HUES64 (cell line): ENCODE measurements around the gene ZNF516.

Source experiments
- H3K27ac ChIP-seq: 2 replicates; pipeline ENCODE4 v1.7.0; 2013; ENCODE audit warnings: low read depth, low read length, inconsistent platforms
- H3K27me3 ChIP-seq: 2 replicates; pipeline ENCODE4 v1.6.1; 2013; ENCODE audit warnings: mild to moderate bottlenecking, low read length; ENCODE audit not compliant: insufficient read depth
- H3K36me3 ChIP-seq: 2 replicates; pipeline ENCODE4 v1.6.1; 2013; ENCODE audit warnings: mild to moderate bottlenecking, low read length; ENCODE audit not compliant: insufficient read depth
- H3K4me1 ChIP-seq: 2 replicates; pipeline ENCODE4 v1.6.1; 2013; ENCODE audit warnings: mild to moderate bottlenecking, low read length, moderate library complexity; ENCODE audit not compliant: insufficient read depth
- H3K4me3 ChIP-seq: 2 replicates; pipeline ENCODE4 v1.5.1; 2013; ENCODE audit warnings: mild to moderate bottlenecking, low read length, moderate library complexity
- H3K9ac ChIP-seq: 2 replicates; pipeline ENCODE4 v1.6.1; 2013; ENCODE audit warnings: mild to moderate bottlenecking, low read depth, low read length
- H3K9me3 ChIP-seq: 2 replicates; pipeline ENCODE4 v1.6.1; 2013; ENCODE audit warnings: low read depth, low read length; ENCODE audit not compliant: insufficient read depth
- WGBS: fragments of 150-250, 120-280 bp; methylation state at CpG from one replicate; pipeline ENCODE4 v1.1.7; 2013; ENCODE audit warnings: missing lambda C conversion rate; 5-methylcytosine and 5-hydroxymethylcytosine counted together

The ZNF516 gene

DNA sequence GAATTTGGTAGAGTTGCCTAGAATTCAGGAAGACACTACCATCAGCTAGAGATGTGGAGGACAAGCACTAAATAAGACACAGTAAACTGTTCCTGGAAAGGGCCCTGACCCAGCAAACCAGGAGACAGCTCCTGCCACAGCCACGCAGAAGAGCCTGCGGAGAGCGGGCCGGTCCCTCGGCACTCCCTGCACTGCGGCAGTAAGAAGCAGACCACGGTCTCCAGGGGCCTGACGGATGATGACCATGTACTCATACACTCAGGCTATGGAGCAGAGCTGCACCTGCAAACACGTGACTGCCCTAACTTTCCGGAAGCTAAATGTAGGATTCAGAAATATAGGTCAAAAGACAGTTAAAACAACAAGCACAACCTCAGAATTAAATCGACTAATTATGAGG, 72.9 kb downstream of the ZNF516 start:
- H3K9ac ChIP-seq, result no peak overlapping the region
- no peaks in the 10 kb centered on the region for H3K9me3 ChIP-seq
- H3K4me1 ChIP-seq, result peaks cover 18% of the 10 kb centered on the region
- H3K27ac ChIP-seq, result no peak overlapping the region
- no peak overlapping the region for H3K4me3 ChIP-seq
- WGBS, result 94% methylated on average over 10 of the region's 11 CpGs
- H3K27me3 ChIP-seq, result no peaks in the 10 kb centered on the region
- H3K36me3 ChIP-seq, result no peaks in the 10 kb centered on the region

DNA sequence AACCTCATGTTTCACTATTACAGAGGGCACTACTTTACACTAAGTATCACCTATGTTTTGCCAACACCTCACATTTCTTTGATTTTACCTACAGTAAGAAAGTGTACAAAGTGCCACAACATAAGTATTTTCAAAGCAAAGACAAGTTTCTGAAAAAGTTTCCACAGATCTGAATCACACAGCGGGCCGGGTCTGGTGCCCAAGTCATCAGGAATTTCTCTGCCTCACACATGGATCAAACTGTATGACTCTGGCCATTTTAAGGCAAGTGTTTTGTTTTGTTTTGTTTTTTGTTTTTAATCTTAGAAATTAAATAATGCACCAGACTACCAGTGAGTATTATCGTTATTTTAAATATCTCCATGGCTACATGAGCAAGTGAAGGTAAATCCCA, 73.4 kb downstream of the ZNF516 start:
- Histone ChIP-seq H3K27ac (no peak overlapping the region), H3K4me1 (peaks cover 21% of the 10 kb centered on the region), H3K36me3 (no peaks in the 10 kb centered on the region), H3K9ac (no peak overlapping the region), H3K4me3 (no peak overlapping the region), H3K9me3 (no peaks in the 10 kb centered on the region), H3K27me3 (no peaks in the 10 kb centered on the region)
- 97% methylated on average over 3 of the region's 3 CpGs for WGBS

DNA sequence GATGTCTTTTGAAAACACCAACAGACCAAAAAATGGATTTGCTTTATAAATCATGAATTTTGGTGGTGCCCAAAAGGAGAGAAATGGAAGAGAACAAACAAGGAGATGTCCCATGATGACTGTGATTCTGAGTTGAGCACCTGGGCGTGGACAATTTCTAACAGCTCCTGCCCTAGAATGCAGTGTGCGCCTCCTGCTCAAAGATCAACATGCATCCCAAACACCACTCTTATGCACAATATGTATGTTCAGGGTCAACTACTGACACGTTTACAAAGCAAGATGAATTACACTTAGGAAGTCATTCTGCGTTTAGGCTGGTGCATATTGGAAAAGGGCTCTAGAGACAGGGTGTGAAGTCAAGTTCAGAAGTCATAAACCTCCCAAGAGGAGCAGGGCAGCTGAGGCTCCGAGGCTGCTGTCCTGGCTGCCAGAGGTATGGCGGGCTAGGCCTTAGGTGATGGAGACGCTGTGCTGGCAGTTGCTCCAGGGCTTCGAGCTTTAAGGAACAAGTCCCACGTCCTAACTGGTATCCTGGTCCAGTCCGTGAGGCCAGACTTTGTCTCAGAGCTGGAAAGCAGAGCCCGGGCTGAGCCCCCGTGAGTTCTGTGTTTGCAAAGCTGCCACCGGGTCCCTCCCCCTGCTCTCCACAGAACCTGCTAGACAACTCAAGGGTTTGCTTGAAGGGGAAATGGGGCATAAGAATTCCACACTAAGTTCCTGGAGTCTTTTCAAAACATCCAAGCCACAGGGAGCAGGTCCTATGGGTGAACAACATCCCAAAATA, 74.0 kb downstream of the ZNF516 start:
- Histone ChIP-seq H3K4me1 (peaks cover 16% of the 10 kb centered on the region), H3K4me3 (no peak overlapping the region), H3K9me3 (no peaks in the 10 kb centered on the region), H3K36me3 (no peaks in the 10 kb centered on the region), H3K27me3 (no peaks in the 10 kb centered on the region), H3K9ac (no peak overlapping the region), H3K27ac (no peak overlapping the region)
- WGBS, result 88% methylated on average over 13 of the region's 13 CpGs

DNA sequence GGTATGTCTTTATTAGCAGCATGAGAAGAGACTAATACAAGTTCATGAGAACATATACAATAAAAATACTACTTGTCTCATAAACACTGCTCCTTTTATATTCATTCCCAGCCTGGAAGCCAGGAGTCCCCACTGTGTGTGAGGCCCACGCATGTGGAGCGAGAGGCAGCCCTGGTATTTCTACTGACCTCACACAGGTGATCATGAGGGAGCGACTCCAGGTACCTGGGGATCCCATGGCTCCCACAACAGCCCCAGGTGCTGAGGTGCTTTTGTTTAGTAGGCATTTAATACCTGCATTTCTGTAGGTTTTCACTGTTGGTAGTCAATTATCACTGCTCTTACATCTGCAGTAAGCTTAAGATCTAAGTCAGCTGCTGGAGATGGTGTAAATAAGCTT, 75.2 kb downstream of the ZNF516 start:
- H3K9ac ChIP-seq, result no peak overlapping the region
- H3K9me3 ChIP-seq, result no peaks in the 10 kb centered on the region
- no peaks in the 10 kb centered on the region for H3K27me3 ChIP-seq
- H3K4me3 ChIP-seq, result no peak overlapping the region
- peaks cover 8% of the 10 kb centered on the region; the same call in 1 of the 2 replicates for H3K4me1 ChIP-seq
- H3K27ac ChIP-seq, result no peak overlapping the region
- WGBS, result 94% methylated on average over 3 of the region's 3 CpGs
- H3K36me3 ChIP-seq, result no peaks in the 10 kb centered on the region

DNA sequence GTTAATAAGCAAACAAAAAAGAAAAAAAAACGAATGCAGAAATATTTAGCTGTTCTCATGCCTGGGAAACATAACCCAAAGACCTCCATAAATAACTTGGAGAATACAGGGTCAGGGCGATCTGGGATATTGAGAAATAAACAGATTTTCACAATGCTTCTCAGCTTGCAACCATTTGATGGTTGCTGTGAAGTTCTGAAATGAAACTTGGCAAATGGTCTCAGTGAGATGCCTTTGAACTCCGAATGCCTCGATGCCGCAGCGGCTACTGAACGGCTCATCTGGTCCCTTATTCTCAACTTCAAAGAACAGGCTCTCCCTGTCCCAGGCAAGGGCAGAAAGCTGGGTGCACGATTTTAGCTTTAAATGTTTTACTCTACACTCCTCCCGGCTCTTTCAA, 78.1 kb downstream of the ZNF516 start:
- Histone ChIP-seq H3K9ac (no peak overlapping the region), H3K4me1 (peaks cover 7% of the 10 kb centered on the region; the same call in 1 of the 2 replicates), H3K4me3 (no peak overlapping the region), H3K9me3 (no peaks in the 10 kb centered on the region), H3K27me3 (no peaks in the 10 kb centered on the region), H3K27ac (no peak overlapping the region), H3K36me3 (no peaks in the 10 kb centered on the region)
- 65% methylated on average over 8 of the region's 9 CpGs for WGBS

DNA sequence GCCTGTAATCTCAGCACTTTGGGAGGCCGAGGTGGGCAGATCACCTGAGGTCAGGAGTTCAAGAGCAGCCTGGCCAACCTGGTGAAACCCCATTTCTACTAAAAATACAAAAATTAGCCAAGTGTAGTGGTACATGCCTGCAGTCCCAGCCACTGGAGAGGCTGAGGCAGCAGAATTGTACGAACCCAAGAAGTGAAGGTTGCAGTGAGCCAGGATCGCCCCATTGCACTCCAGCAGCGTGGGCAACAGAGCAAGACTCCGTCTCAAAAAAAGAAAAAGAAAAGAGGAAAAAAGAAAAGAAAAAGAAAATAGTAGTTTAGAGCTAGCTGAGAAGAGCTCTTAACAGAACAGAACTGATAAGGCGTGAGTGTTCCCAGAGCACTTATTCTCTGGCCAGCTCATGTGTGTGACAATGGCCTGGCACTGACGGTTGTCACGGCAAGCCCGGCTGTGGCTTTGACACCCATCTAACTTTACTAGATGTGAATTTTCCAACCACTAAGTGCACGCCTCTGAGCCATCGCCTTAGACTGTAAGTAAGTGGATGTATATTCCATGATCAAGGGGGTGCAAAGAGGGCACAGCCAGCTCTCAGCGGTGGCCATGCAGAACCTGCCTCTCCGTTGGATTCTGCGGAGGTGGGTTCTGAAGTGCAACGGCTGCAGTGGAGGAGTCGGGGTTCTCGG, 80.0 kb downstream of the ZNF516 start:
- H3K4me1 ChIP-seq, result peaks cover 7% of the 10 kb centered on the region; the same call in 1 of the 2 replicates
- H3K27me3 ChIP-seq, result no peaks in the 10 kb centered on the region
- H3K4me3 ChIP-seq, result no peak overlapping the region
- no peaks in the 10 kb centered on the region for H3K36me3 ChIP-seq
- H3K9ac ChIP-seq, result no peak overlapping the region
- 96% methylated on average over 17 of the region's 17 CpGs for WGBS
- no peak overlapping the region for H3K27ac ChIP-seq
- no peaks in the 10 kb centered on the region for H3K9me3 ChIP-seq

DNA sequence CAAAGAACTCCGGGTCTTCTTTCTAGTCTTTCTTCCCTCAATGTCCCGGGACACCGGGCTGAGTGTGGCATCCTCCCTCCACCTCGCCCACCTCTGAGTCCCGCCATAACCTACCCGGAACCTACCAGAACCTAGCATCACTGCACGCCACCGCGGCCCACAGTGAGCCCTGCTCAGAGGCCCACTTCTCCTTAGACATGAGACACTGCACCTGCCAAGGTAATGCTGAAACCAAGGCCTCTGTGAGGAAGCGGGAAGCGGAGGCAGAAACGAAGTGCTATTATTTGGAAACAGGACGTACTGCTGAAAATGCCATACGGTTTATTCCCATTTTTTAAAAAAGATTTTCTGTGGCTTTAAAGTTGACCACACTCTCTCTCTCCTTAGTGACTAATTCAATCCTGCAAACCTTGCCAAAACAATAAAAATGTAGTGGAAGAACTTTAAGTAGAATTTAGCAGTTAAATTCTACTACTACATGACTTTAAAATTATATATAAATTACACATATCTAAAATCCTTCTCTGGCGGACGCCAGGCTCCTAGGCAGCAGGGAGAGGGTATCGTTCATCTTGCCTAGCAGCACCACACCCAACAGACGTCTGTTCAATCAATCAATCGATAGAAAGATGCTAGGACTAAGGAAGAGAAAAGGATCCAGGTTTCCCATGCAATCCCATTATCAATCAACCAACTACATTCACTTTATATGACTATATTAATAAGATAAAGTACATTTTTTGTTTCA, 82.0 kb downstream of the ZNF516 start:
- no peak overlapping the region for H3K9ac ChIP-seq
- H3K36me3 ChIP-seq, result no peaks in the 10 kb centered on the region
- H3K27ac ChIP-seq, result no peak overlapping the region
- no peaks in the 10 kb centered on the region for H3K9me3 ChIP-seq
- H3K27me3 ChIP-seq, result no peaks in the 10 kb centered on the region
- no peak overlapping the region for H3K4me3 ChIP-seq
- 94% methylated on average over 15 of the region's 19 CpGs for WGBS
- H3K4me1 ChIP-seq, result peaks cover 7% of the 10 kb centered on the region; the same call in 1 of the 2 replicates

DNA sequence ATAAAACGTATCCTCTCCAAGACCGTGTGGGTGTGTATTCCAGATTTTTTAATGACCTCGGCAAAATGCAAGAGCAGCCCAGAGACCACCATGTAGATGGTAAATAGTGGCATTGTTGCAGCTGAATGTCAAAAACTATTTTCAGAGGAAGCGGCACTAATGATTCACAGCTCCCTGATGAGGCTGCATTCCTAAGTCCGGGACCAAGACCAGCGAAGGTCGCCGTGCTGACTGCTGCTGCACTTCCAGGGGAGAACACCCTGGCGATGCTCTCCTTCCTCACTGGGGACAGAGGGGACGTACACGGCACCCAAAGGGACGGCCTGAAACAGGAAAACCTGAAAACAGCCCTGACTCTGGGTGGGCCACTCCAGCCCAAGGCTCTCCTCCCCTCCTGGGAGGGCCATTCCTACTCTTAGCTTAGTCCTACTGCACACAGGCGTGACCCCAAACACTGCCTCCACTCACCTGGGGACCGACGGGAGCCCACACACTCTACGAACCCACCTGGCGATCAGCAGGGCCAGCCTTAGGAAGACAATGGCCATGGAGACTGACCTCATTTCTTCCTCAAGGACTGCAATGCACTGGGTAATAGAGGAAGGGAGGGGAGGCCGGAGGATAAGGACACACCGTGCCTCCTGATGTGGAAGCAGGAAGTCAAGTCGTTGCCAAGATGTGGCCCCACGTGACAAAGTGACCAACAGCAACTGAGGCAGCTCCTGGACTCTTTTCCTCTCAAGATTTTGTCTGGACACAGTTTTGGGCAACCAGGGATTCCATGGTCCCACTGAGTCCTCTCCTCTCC, 82.8 kb downstream of the ZNF516 start:
- Histone ChIP-seq H3K4me1 (peaks cover 7% of the 10 kb centered on the region; the same call in 1 of the 2 replicates), H3K9me3 (no peaks in the 10 kb centered on the region), H3K27me3 (no peaks in the 10 kb centered on the region), H3K4me3 (no peak overlapping the region), H3K36me3 (no peaks in the 10 kb centered on the region), H3K9ac (no peak overlapping the region), H3K27ac (no peak overlapping the region)
- WGBS, result 73% methylated on average over 21 of the region's 21 CpGs

DNA sequence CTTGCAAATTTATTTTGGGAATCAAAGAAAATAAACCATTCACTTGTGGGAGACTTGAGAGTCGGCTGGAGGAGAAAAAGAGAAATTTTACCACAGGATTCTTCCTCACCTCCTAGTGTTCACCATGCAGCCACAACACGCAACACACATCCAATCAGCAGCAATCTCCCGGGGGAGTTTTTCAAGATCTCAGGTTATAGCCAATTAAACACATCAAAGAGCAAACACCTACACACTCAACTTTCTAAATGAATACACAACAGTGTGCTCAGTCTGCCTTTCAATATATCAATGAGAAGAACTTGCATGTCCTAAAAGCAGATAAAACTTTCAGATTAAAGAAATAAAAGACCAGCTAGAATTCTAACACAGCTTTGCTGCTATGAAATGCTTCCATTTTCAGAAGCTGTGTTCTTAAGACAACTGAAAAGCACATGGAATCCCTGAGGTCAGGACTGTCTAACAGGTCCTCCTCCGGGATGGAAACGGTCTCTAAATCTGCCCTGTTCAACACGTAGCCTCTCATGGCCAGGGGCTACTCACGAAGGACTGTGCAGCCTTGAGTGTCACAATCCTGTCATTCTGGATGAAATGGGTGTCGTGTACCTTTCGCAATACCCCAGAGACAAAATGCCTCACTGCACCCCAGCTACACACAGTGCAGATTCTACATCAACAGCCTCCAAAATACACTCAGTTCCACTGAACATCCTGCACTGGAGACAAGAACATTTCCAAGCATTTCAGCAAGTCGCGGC, 84.2 kb downstream of the ZNF516 start:
- Histone ChIP-seq H3K27ac (no peak overlapping the region), H3K9me3 (no peaks in the 10 kb centered on the region), H3K36me3 (no peaks in the 10 kb centered on the region), H3K4me3 (no peak overlapping the region), H3K9ac (no peak overlapping the region), H3K27me3 (no peaks in the 10 kb centered on the region), H3K4me1 (0 out of 2 replicates have a peak, but pooled peaks cover 3% of the 10 kb centered on the region)
- 97% methylated on average over 11 of the region's 11 CpGs for WGBS

DNA sequence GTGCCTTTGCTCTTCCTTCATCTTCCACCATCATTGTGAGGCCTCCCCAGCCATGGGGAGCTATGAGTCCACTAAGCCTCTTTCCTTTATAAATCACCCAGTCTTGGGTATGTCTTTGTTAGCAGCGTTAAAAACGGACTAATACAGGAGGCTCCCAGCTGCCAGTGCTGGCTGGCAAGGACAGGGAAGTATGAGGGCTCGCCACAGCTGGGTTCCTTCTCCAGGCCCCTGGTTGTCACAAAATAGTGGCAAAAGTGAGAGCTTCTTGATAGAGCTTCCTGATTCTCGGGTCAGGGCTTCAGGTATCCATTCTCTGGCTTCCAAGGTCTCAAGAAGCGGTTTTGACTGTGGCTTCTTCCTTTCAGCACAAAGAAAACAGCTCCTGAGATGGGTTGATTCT, 85.0 kb downstream of the ZNF516 start:
- 91% methylated on average over 5 of the region's 5 CpGs for WGBS
- Histone ChIP-seq H3K9me3 (no peaks in the 10 kb centered on the region), H3K9ac (no peak overlapping the region), H3K4me1 (0 out of 2 replicates have a peak, but pooled peaks cover 3% of the 10 kb centered on the region), H3K36me3 (no peaks in the 10 kb centered on the region), H3K27me3 (no peaks in the 10 kb centered on the region), H3K4me3 (no peak overlapping the region), H3K27ac (no peak overlapping the region)
